ENCODE results near the gene TANC1. TPM values are rescaled to one million over a fixed set of nuclear protein-coding genes. Genes with fewer than 3 reads are reported as not detected.

Gene TANC1
- total RNA-seq, 6 experiments from 2014 or later, result 22.4 to 27.7 (median 23.1) TPM

DNA sequence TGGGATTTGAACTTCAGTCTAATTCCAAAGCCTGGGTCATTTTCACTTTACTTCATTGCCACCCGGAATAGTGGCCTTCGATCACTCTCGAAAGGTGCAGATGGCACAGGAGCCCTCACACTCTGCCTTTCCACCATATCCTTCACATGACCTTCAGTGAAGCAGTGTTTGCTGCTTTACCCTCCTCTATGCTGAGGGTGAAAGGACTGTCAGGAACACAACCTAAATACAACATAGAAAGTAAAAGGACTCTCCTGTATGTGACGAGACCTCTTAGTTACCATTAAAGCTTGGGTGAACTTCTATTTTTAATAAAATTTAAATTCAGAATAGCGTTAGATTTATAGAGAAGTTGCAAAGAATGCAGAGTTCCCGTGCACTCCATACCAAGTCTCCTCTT is 148.5 kb downstream of the TANC1 start:
- H3K9me3 Mint-ChIP-seq, result no peaks in the 10 kb centered on the region
- no peak overlapping the region for H3K27ac Mint-ChIP-seq
- H3K4me3 Mint-ChIP-seq, result no peak overlapping the region
- DNase-seq, result no peak
- H3K27me3 Mint-ChIP-seq (ENCODE audit: insufficient read depth), result peaks cover 1% of the 10 kb centered on the region; the same call in 1 of the 2 replicates
- TF ChIP-seq, protein P1, sequence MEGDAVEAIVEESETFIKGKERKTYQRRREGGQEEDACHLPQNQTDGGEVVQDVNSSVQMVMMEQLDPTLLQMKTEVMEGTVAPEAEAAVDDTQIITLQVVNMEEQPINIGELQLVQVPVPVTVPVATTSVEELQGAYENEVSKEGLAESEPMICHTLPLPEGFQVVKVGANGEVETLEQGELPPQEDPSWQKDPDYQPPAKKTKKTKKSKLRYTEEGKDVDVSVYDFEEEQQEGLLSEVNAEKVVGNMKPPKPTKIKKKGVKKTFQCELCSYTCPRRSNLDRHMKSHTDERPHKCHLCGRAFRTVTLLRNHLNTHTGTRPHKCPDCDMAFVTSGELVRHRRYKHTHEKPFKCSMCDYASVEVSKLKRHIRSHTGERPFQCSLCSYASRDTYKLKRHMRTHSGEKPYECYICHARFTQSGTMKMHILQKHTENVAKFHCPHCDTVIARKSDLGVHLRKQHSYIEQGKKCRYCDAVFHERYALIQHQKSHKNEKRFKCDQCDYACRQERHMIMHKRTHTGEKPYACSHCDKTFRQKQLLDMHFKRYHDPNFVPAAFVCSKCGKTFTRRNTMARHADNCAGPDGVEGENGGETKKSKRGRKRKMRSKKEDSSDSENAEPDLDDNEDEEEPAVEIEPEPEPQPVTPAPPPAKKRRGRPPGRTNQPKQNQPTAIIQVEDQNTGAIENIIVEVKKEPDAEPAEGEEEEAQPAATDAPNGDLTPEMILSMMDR (IDR thresholded peaks at IDR 0.05), result no peak
- peaks cover 14% of the 10 kb centered on the region; the same call in 1 of the 2 replicates for H3K36me3 Mint-ChIP-seq (ENCODE audit: low read depth)
- peaks cover 26% of the 10 kb centered on the region for H3K4me1 Mint-ChIP-seq (ENCODE audit: low read depth)

DNA sequence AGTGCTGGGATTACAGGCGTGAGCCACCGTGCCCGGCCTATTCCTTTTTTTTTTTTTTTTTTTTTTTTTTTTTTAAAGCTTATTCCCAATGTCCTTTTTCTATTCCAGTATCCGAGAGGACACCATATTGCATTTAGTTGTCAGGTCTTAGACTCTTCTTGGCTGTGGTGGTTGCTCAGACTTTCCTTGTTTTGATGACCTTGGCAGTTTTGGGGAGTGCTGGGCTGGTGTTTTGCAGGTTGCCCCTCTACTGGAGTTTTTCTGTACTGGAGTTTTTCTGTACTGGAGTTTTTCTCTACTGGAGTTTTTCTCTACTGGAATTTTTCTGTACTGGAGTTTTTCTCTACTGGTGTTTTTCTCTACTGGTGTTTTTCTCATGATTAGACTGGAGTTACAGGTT is 149.2 kb downstream of the TANC1 start:
- no peak for DNase-seq
- H3K27ac Mint-ChIP-seq, result no peak overlapping the region
- H3K9me3 Mint-ChIP-seq, result no peaks in the 10 kb centered on the region
- peaks cover 1% of the 10 kb centered on the region; the same call in 1 of the 2 replicates for H3K27me3 Mint-ChIP-seq (ENCODE audit: insufficient read depth)
- peaks cover 17% of the 10 kb centered on the region for H3K36me3 Mint-ChIP-seq (ENCODE audit: low read depth)
- peaks cover 33% of the 10 kb centered on the region for H3K4me1 Mint-ChIP-seq (ENCODE audit: low read depth)
- TF ChIP-seq, protein P1 (IDR thresholded peaks at IDR 0.05), result no peak
- H3K4me3 Mint-ChIP-seq, result no peak overlapping the region

DNA sequence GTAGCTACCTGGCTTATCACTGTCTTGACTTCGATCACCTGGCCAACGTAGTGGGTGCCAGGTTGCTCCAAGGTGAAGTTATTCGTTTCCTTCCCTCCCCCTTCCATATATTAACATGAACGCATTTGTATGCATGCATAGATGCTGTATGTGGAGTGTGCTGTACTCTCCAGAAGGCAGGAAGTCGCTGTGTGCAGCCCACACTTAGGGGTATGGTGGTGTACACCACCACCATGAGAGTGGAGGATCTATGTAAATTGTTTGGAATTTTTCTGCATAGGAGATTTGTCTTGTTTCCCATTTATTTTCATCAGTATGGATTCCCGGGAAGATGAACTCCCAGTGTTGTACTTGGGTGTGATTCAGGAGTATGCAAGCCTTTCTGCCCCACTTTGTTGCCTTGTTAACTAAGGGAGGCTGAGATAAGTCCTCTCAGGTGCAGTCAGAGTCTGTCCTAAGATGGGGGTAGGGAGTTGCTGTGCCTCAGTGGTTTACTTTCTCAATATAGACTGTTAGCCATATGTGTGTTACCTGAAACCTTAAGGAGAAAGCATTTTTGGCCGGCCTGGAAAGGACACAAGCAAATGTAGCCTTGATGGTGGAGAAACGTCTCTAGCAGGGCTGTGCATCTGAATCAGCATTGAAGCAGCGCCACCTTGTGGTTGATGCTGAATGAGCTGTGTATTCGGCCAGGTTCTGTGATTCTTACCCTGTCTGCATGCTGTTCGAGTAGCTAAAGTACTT is 149.8 kb downstream of the TANC1 start:
- Mint-ChIP-seq H3K27me3 (ENCODE audit: insufficient read depth) (peaks cover 1% of the 10 kb centered on the region; the same call in 1 of the 2 replicates), H3K4me1 (ENCODE audit: low read depth) (peaks cover 40% of the 10 kb centered on the region), H3K36me3 (ENCODE audit: low read depth) (peaks cover 20% of the 10 kb centered on the region), H3K27ac (peak overlapping the region; percentile 0; the same call in 1 of the 2 replicates), H3K4me3 (no peak overlapping the region), H3K9me3 (no peaks in the 10 kb centered on the region)
- TF ChIP-seq, protein P1 (IDR thresholded peaks at IDR 0.05), result peak; percentile 99
- DNase-seq, result peak; percentile 74

DNA sequence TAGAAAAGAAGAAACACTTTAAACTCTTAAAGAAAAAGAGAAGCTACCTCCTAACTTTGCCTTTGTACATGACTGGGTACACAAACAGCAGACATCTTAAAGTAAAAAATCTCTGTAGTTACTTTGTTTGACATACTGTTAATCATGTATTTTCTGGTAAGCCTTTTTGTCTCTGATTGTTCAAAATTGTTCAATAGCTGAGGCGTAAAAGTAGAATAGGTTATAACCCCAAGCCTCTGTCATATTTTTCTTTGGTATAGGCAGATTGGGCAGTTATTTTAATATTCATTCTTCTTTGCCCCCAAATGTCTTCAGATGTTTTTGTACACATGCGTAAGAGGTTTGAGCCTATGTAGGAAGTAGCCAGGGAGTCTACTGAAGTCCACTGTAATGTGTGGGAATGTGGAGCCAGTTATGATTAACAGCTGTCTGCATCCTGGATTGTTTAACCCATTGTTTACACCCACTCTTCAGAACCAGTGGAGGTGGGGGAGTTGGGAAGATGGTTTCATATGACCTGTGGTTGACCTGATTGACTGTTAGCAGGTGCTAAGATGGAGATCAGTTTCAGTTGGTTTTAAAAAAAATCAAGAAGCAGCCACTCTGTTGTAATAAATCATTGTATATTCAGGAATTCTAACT is 150.5 kb downstream of the TANC1 start:
- Mint-ChIP-seq H3K4me3 (no peak overlapping the region), H3K27ac (no peak overlapping the region; the same call in 1 of the 2 replicates), H3K4me1 (ENCODE audit: low read depth) (peaks cover 46% of the 10 kb centered on the region), H3K9me3 (no peaks in the 10 kb centered on the region), H3K27me3 (ENCODE audit: insufficient read depth) (peaks cover 1% of the 10 kb centered on the region; the same call in 1 of the 2 replicates), H3K36me3 (ENCODE audit: low read depth) (peaks cover 20% of the 10 kb centered on the region)
- DNase-seq, result no peak
- TF ChIP-seq, protein P1 (IDR thresholded peaks at IDR 0.05), result peak; percentile 42; the same call in 1 of the 2 replicates

DNA sequence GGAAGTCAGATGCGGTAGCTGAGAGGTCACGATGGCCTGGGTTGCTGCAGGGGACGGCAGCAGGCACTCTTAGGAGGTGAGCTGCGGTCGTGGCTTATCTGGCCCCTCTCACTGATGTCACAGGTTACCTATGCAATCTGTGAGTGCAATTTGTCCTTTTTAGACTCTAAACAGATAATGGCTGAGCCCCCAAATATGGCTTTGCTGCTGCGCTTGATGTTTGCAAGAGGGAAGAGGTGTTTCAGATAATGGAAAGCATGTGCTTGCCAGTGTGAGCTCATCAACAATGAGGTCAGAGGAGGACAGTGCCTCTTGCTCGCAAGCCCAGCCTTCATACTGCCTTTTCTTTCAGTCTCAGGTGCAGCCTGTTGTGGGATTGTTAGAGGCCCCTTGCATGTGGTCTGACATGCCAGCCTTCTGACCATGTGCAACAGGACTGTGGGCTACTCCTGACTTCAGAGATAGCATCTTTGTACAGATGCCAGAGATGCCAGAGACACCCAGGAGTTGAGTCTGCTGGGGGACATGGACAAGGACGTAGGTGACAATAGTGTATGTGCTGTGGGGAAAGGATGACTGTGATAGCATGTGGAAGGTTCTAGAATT is 151.3 kb downstream of the TANC1 start:
- peaks cover 3% of the 10 kb centered on the region for H3K27me3 Mint-ChIP-seq (ENCODE audit: insufficient read depth)
- H3K9me3 Mint-ChIP-seq, result no peaks in the 10 kb centered on the region
- peak overlapping the region; percentile 14 for H3K4me3 Mint-ChIP-seq
- H3K4me1 Mint-ChIP-seq (ENCODE audit: low read depth), result peaks cover 54% of the 10 kb centered on the region
- peaks cover 20% of the 10 kb centered on the region for H3K36me3 Mint-ChIP-seq (ENCODE audit: low read depth)
- peak overlapping the region; percentile 19 for H3K27ac Mint-ChIP-seq
- TF ChIP-seq, protein P1 (IDR thresholded peaks at IDR 0.05), result no peak
- DNase-seq, result peak; percentile 30
